ENCODE measurements around the gene DCAF15.
"Not testable (repeated sequence)": the region's sequence is repeated elsewhere in the genome, so short reads cannot be mapped to it uniquely, and the experiment has no call there.

DCAF15 gene

DNA sequence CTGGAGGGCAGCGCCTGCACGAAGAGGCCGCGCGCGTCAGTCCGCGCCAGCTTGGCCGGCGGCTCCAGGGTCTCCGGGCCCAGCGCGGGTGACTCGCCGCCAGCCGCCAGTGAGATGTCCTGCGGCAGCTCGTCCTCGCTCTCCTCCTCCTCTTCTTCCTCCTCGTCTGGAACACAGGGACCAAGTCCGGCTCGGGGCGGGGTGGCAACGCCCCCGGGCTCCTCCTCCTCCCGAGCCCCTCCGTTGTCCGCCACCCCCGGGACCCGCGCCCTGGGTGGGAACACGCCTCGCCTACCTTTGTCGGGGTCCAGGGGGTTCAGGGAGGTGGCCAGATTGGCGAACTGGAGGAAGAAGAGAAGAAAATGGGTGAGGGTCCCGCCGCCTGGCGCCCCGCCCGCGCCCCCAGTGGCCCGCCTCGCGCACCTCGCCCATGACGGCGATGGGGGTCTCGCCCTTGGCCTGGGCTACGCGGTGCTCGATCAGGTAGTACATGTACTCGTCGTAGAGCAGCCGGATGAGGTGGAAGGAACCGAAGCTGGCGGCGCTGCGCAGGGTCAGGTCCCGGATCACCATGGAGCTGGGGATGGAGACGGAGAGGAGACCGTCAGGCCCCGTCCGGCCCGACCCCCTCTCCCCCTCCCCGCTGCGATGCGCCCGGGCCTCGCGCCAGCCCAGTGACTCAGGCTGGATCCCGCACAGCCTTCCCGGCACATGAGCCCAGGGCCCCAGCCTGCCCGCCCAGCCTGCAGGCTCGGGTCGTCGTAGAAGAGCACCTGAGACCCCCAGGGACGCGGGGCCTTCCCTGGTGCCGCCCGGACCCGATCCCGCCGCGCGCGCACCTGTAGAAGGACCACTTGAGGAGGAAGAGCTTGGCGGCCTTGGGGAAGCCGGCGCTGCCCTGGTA is 10.6 kb downstream of the DCAF15 start:
- DNase-seq (ENCODE audit: low spot score), result no peak
- in situ Hi-C loops (cut with MboI; ENCODE audit: low sequenced_read_pairs, unreplicated experiment), result no loop called here
- TF ChIP-seq, protein P1, sequence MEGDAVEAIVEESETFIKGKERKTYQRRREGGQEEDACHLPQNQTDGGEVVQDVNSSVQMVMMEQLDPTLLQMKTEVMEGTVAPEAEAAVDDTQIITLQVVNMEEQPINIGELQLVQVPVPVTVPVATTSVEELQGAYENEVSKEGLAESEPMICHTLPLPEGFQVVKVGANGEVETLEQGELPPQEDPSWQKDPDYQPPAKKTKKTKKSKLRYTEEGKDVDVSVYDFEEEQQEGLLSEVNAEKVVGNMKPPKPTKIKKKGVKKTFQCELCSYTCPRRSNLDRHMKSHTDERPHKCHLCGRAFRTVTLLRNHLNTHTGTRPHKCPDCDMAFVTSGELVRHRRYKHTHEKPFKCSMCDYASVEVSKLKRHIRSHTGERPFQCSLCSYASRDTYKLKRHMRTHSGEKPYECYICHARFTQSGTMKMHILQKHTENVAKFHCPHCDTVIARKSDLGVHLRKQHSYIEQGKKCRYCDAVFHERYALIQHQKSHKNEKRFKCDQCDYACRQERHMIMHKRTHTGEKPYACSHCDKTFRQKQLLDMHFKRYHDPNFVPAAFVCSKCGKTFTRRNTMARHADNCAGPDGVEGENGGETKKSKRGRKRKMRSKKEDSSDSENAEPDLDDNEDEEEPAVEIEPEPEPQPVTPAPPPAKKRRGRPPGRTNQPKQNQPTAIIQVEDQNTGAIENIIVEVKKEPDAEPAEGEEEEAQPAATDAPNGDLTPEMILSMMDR (IDR thresholded peaks at IDR 0.05; ENCODE audit: borderline replicate concordance, control extremely low read depth, extremely low read depth, insufficient read depth, missing control alignments), result no peak

DNA sequence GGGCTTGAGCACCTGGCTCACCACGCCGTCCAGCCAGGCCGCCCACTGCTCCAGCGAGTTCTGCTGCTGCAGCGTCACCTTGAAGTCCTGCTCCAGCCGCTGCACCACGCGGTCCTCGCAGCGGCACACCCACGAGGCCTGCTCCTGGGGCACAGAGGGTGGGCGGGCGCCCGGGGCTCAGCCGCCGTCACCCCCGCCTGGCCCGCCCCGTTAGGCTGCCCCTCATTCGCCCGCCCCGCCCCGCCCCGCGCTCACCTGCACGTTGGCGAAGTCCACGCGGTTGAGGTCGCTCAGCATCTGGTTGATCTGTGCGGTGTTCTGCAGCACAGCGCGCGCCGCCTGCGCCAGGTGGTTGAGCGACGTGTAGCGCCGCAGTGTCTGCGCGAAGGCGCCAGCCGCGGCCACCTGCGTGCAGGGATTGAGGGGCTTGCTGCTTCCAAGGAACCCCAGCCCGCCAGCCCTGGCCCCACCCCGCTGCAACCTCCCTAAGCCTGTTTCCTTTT is 11.3 kb downstream of the DCAF15 start:
- in situ Hi-C loops (cut with MboI; ENCODE audit: low sequenced_read_pairs, unreplicated experiment), result no loop called here
- no peak for DNase-seq (ENCODE audit: low spot score)
- TF ChIP-seq, protein P1 (IDR thresholded peaks at IDR 0.05; ENCODE audit: borderline replicate concordance, control extremely low read depth, extremely low read depth, insufficient read depth, missing control alignments), result no peak

DNA sequence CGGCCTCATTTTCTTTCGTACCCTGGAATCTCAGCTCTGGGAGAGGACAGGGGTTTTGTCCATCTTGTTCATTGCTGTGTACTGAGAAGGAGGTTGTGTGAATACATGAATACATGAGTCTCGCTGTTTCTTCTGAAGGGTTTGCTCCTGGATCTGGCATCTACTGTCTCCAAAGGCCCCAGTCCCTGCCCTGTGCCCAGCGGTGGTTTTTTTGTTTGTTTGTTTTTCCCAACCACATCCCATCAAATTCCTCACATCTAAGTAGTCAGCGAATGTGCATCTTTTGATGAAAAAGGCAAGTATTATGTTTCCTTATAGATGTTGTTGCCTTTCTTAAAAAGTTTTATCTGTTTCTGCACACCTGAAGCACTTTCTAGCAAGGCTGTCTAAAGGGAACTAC is 12.5 kb downstream of the DCAF15 start:
- in situ Hi-C loops (cut with MboI; ENCODE audit: low sequenced_read_pairs, unreplicated experiment), result no loop called here
- DNase-seq (ENCODE audit: low spot score), result no peak
- TF ChIP-seq, protein P1 (IDR thresholded peaks at IDR 0.05; ENCODE audit: borderline replicate concordance, control extremely low read depth, extremely low read depth, insufficient read depth, missing control alignments), result no peak

DNA sequence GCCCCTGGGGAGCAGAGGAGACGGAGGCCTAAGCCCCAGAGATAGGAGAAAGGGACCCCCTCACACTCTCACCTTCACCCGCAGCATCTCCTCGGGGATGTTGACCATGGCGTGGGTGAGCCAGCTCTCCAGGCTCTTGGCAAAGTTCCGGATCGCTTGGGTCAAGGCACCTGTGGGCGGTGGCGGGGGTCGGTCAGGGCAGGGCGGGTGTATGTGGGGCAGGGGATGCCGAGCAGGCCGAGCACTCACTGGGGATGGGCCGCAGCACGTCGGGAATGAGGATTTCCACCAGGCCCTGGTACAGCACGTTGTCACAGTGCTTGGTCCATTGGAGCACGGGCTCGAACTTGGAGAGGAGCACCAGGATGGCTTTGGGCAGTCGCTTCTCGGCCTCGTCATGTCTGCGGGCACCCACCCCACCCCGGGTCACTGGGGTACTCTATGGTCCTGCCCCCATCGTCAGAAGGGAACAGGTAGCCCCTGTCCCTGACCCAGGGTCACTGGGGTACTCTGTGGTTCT is 13.1 kb downstream of the DCAF15 start:
- in situ Hi-C loops (cut with MboI; ENCODE audit: low sequenced_read_pairs, unreplicated experiment), result no loop called here
- TF ChIP-seq, protein P1 (IDR thresholded peaks at IDR 0.05; ENCODE audit: borderline replicate concordance, control extremely low read depth, extremely low read depth, insufficient read depth, missing control alignments), result no peak
- no peak for DNase-seq (ENCODE audit: low spot score)

DNA sequence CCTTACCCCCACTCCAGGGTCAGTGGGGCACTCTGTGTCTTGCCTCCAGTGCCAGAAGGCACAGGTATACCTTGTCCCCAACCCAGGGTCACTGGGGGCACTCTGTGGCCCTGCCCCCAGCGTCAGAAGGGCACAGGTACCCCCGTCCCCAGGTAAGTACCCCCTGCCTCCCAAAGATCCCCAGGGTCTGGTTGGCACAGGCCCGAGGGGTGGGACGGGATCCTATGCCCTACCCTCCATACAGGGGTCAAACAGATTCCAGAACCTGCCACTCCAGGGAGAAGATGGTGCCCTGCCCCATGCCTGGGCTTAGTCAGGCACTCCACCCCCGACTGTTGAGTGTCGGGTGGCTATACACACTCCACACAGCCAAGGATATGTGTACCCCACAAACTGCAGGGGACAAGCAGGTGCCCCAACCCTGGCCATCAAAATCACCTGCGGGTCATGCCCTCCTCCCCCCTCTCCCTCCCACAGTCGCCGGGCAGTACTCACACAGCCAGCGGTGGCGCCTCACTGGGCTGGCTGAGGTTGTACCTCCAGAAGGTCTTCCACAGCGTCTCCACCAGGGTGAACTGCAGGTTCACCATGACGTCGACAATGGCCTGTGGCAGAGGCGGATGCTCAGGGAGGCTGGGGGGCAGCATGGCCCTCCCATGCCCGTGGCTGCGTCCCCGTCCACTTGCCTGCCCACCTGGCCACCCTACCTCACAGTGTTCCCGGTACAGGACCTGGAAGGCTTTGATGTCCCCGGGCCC is 13.8 kb downstream of the DCAF15 start:
- TF ChIP-seq, protein P1 (IDR thresholded peaks at IDR 0.05; ENCODE audit: borderline replicate concordance, control extremely low read depth, extremely low read depth, insufficient read depth, missing control alignments), result no peak
- no peak for DNase-seq (ENCODE audit: low spot score)
- in situ Hi-C loops (cut with MboI; ENCODE audit: low sequenced_read_pairs, unreplicated experiment), result no loop called here

DNA sequence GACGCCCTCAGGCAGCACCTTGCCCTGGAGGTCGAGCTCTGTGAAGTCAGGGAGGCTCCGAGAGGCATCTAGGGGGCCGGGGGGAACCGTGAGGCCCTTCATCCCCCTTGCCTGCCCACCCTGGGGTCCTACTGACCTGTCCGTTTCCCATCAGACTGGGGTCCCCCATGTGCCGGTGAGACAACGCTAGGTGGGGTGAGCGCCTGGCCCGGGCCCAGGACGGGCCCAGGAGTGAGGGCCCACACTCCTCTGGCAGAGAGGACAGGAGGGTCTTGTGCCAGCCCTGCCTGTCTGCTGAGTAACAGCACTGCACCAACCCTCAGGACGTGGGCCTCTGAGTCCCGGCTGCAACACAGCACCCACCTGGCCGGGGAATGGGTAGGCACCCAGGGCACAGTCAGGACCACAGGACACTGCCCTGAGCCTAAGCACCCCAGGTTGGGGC is 14.4 kb downstream of the DCAF15 start:
- in situ Hi-C loops (cut with MboI; ENCODE audit: low sequenced_read_pairs, unreplicated experiment), result no loop called here
- TF ChIP-seq, protein P1 (IDR thresholded peaks at IDR 0.05; ENCODE audit: borderline replicate concordance, control extremely low read depth, extremely low read depth, insufficient read depth, missing control alignments), result no peak
- DNase-seq (ENCODE audit: low spot score), result no peak

DNA sequence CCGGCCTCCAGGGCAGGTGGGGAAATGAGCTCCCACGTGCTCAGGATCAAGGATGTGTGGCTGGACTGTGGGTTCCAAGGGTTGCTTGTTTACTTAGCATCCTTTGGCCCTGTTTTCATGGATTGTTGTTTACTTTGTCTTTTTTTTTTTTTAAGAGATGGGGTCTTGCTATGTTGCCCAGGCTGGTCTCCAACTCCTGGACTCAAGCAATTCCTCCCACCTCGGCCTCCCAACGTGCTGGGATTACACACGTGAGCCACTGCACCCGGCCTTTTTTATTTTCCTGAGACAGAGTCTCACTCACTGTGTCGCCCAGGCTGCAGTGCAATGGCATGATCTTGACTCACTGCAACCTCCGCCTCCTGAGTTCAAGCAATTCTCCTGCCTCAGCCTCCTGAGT is 14.9 kb downstream of the DCAF15 start:
- in situ Hi-C loops (cut with MboI; ENCODE audit: low sequenced_read_pairs, unreplicated experiment), result not testable (repeated sequence)

More for the DNA sequence above, 14.9 kb downstream of the DCAF15 start:
- DNase-seq (ENCODE audit: low spot score), result not testable (repeated sequence)
